Measurements from ENCODE around the gene PRM2.

Gene PRM2

DNA sequence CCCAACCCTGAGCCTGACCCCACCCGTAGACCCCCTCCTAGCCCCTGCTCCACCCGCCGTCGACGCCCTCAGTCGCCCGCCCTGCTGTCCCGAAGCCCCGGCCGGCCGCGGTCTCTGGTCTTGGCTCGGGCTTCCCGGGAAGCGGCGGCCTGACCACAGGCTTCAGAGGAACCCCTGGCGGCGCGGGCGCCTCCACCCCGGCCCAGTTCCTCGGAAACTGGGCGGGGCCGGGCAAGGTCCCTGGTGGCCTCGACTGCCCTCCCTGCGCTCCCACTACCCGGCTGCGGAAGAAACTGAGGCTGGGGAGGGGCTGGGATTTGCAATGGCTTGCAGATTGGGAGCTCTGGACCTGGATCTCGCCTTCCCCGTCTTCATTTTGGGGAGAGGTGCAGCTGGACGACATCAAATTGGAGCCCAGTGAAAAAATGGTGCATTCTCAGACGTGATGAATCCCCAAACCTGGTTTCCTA, 19.6 kb downstream of the PRM2 start:
- no peaks in the 10 kb centered on the region; the same call in 1 of the 2 replicates for H3K27me3 ChIP-seq (ENCODE audit: insufficient read depth, low read depth)
- H3K4me1 ChIP-seq (ENCODE audit: low read depth, poor library complexity, severe bottlenecking) = peaks cover 34% of the 10 kb centered on the region
- peak overlapping the region; percentile 77 for H2AFZ ChIP-seq (ENCODE audit: low read depth)
- peak overlapping the region; percentile 48 for H3K27ac ChIP-seq
- no peaks in the 10 kb centered on the region for H4K20me1 ChIP-seq (ENCODE audit: insufficient read depth)
- H3K9ac ChIP-seq = peak overlapping the region; percentile 77
- no peaks in the 10 kb centered on the region for H3K36me3 ChIP-seq (ENCODE audit: insufficient read depth)
- H3K4me3 ChIP-seq (IDR thresholded peaks at IDR 0.05; ENCODE audit: insufficient read depth, low read depth, low read length) = no peak overlapping the region
- H3K4me2 ChIP-seq = peak overlapping the region; percentile 98
- H3K79me2 ChIP-seq (ENCODE audit: insufficient read depth, low read depth) = no peaks in the 10 kb centered on the region
- TF ChIP-seq, protein P1, sequence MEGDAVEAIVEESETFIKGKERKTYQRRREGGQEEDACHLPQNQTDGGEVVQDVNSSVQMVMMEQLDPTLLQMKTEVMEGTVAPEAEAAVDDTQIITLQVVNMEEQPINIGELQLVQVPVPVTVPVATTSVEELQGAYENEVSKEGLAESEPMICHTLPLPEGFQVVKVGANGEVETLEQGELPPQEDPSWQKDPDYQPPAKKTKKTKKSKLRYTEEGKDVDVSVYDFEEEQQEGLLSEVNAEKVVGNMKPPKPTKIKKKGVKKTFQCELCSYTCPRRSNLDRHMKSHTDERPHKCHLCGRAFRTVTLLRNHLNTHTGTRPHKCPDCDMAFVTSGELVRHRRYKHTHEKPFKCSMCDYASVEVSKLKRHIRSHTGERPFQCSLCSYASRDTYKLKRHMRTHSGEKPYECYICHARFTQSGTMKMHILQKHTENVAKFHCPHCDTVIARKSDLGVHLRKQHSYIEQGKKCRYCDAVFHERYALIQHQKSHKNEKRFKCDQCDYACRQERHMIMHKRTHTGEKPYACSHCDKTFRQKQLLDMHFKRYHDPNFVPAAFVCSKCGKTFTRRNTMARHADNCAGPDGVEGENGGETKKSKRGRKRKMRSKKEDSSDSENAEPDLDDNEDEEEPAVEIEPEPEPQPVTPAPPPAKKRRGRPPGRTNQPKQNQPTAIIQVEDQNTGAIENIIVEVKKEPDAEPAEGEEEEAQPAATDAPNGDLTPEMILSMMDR (conservative IDR thresholded peaks at IDR 0.05; ENCODE audit: low read depth, low read length) = no peak

DNA sequence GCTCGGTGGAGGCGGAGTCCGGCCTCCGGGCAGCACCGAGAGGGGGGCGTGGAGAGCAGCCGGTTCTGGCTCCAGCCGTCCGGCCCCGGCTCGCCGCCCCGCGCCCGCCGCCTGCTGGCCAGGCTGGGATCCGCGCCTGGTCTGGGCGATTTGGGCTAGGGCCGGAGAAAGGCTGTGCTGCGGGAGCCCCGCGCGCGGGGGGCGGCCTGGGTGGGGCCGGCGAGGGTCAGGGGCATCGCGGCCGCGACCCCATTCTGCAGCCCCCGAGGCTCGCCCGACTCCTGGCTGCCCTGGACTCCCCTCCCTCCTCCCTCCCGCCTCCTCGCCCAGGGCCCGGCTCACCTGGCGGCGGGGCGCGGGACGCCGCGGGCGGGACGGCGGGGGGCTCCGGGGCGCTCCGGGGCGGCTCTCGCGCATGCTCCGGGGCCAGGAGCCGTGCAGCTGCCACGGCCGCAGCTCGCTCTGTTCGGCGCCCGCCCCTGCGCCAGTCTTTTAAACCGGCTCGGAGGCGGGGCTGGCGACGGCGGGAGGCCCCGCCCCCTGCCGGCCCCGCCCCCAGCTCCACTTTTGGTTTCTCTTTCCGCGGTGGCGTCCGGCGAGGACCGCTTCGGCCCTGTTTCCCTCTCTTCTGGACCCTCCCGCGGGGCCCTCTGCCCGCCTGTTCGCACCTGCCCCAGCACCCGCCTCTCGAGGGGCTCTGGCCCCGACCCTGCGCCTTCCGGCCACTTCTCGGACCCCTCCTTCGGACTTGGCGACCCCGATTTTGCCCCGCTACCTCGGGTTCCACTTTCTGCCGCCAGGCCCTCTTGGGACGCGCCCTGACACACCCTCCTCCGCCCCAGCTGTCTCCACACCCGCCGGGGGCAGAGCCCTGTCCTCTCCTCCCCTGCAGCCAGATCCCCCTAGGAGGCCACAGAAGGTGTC, 20.3 kb downstream of the PRM2 start, which contains the start of gene SOCS1:
Gene SOCS1, minus strand, starts transcription at position 468 of the 924 bp plus-strand sequence. CDS start 726 bp downstream, outside the sequence.
- H3K27ac ChIP-seq = peak within 1 kb of the TSS; percentile 48
- peak within 1 kb of the TSS; percentile 77 for H3K9ac ChIP-seq
- H3K36me3 ChIP-seq (ENCODE audit: insufficient read depth) = no peaks in the 10 kb centered on the region
- no peak within 1 kb of the TSS for H3K4me3 ChIP-seq (IDR thresholded peaks at IDR 0.05; ENCODE audit: insufficient read depth, low read depth, low read length)
- no peaks in the 10 kb centered on the region for H4K20me1 ChIP-seq (ENCODE audit: insufficient read depth)
- peak within 1 kb of the TSS; percentile 77 for H2AFZ ChIP-seq (ENCODE audit: low read depth)
- peak within 1 kb of the TSS; percentile 98 for H3K4me2 ChIP-seq
- TF ChIP-seq, protein P1 (conservative IDR thresholded peaks at IDR 0.05; ENCODE audit: low read depth, low read length) = peak; percentile 77
- peaks cover 34% of the 10 kb centered on the region for H3K4me1 ChIP-seq (ENCODE audit: low read depth, poor library complexity, severe bottlenecking)
- no peaks in the 10 kb centered on the region; the same call in 1 of the 2 replicates for H3K27me3 ChIP-seq (ENCODE audit: insufficient read depth, low read depth)
- no peaks in the 10 kb centered on the region for H3K79me2 ChIP-seq (ENCODE audit: insufficient read depth, low read depth)

DNA sequence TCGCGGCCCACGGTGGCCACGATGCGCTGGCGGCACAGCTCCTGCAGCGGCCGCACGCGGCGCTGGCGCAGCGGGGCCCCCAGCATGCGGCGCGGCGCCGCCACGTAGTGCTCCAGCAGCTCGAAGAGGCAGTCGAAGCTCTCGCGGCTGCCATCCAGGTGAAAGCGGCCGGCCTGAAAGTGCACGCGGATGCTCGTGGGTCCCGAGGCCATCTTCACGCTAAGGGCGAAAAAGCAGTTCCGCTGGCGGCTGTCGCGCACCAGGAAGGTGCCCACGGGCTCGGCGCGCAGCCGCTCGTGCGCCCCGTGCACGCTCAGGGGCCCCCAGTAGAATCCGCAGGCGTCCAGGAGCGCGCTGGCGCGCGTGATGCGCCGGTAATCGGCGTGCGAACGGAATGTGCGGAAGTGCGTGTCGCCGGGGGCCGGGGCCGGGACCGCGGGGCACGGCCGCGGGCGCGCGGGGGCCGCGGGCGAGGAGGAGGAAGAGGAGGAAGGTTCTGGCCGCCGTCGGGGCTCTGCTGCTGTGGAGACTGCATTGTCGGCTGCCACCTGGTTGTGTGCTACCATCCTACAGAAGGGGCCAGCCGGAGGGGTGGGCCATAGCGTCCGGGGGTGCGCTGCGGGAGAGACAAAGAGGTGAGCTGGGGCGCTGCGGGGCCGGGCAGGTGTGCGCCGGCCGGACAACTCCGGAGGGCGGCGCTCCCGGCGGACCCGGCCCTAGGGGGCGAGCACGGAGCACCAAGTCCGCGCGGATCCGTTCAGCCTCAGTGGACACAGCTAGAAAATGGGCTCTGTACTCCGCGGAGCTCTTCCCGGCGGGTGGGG, 21.2 kb downstream of the PRM2 start:
- H3K9ac ChIP-seq = peak overlapping the region; percentile 77; the same call in 1 of the 2 replicates
- no peak overlapping the region for H3K27ac ChIP-seq
- TF ChIP-seq, protein P1 (conservative IDR thresholded peaks at IDR 0.05; ENCODE audit: low read depth, low read length) = no peak
- H3K4me1 ChIP-seq (ENCODE audit: low read depth, poor library complexity, severe bottlenecking) = peaks cover 34% of the 10 kb centered on the region
- H2AFZ ChIP-seq (ENCODE audit: low read depth) = peak overlapping the region; percentile 58; the same call in 1 of the 2 replicates
- no peaks in the 10 kb centered on the region for H3K79me2 ChIP-seq (ENCODE audit: insufficient read depth, low read depth)
- no peak overlapping the region for H3K4me3 ChIP-seq (IDR thresholded peaks at IDR 0.05; ENCODE audit: insufficient read depth, low read depth, low read length)
- no peaks in the 10 kb centered on the region; the same call in 1 of the 2 replicates for H3K27me3 ChIP-seq (ENCODE audit: insufficient read depth, low read depth)
- no peaks in the 10 kb centered on the region for H4K20me1 ChIP-seq (ENCODE audit: insufficient read depth)
- no peaks in the 10 kb centered on the region for H3K36me3 ChIP-seq (ENCODE audit: insufficient read depth)
- peak overlapping the region; percentile 83; the same call in 1 of the 2 replicates for H3K4me2 ChIP-seq
